HepG2 (cell line): ENCODE measurements around the gene ATP5PF. TPM values are rescaled to one million over a fixed set of nuclear protein-coding genes. Genes with fewer than 3 reads are reported as not detected.

Source experiments
- CENPT ChIP-seq: sonication (generic); formaldehyde crosslinking; IDR thresholded peaks from 2 replicates; pipeline ENCODE4 v1.8.0; 2022; ENCODE audit warnings: low read depth, mild to moderate bottlenecking, moderate library complexity, missing genetic modification reagents
- FOXJ3 ChIP-seq: sonication (generic); formaldehyde crosslinking; IDR thresholded peaks from 2 replicates; pipeline ENCODE4 v1.4.0; 2020; ENCODE audit warnings: missing genetic modification reagents, mild to moderate bottlenecking, borderline replicate concordance
- HNRNPLL ChIP-seq: fragments of 200-400 bp; formaldehyde crosslinking; IDR thresholded peaks from 2 replicates; pipeline ENCODE4 v1.6.1; 2017; ENCODE audit warnings: mild to moderate bottlenecking, low read depth, low read length; ENCODE audit not compliant: poor library complexity, severe bottlenecking
- NCOA5 ChIP-seq: sonication (generic); formaldehyde crosslinking; IDR thresholded peaks from 2 replicates; pipeline ENCODE4 v1.4.0; 2020; ENCODE audit warnings: missing genetic modification reagents
- PREB ChIP-seq: sonication (generic); formaldehyde crosslinking; IDR thresholded peaks from 2 replicates; pipeline ENCODE4 v1.4.0; 2020; ENCODE audit warnings: missing genetic modification reagents
- SMARCE1 ChIP-seq: fragments of 450-650 bp; IDR thresholded peaks from 2 replicates; pipeline ENCODE4 v1.6.1; 2017; ENCODE audit warnings: borderline replicate concordance
- TRAFD1 ChIP-seq: sonication (generic); formaldehyde crosslinking; IDR thresholded peaks from 2 replicates; pipeline ENCODE4 v1.5.1; 2020; ENCODE audit warnings: missing genetic modification reagents, mild to moderate bottlenecking, borderline replicate concordance
- ZBTB38 ChIP-seq: sonication (generic); formaldehyde crosslinking; IDR thresholded peaks from 2 replicates; pipeline ENCODE4 v1.5.1; 2020; ENCODE audit warnings: mild to moderate bottlenecking, missing genetic modification reagents
- ZFYVE20 ChIP-seq: sonication (generic); formaldehyde crosslinking; IDR thresholded peaks from 2 replicates; pipeline ENCODE4 v1.8.0; 2023; ENCODE audit warnings: low read depth, mild to moderate bottlenecking, moderate library complexity, missing genetic modification reagents, borderline replicate concordance
- ZHX2 ChIP-seq, 2 experiments: sonication (generic) in 1 of 2; formaldehyde crosslinking in 1 of 2; IDR thresholded peaks; 2 replicates each; pipeline versions ENCODE4 v1.6.1 to v1.9.0; 2014 to 2022; ENCODE audit warnings: antibody characterized with exemption in 1 of 2, borderline replicate concordance in 1 of 2, inconsistent platforms in 1 of 2, low read depth in 1 of 2, missing genetic modification reagents in 1 of 2
- ZNF10 ChIP-seq: sonication (generic); formaldehyde crosslinking; IDR thresholded peaks from 2 replicates; pipeline ENCODE4 v1.4.0; 2020; ENCODE audit warnings: mild to moderate bottlenecking, low read depth, missing genetic modification reagents, borderline replicate concordance
- ZNF704 ChIP-seq: sonication (generic); formaldehyde crosslinking; IDR thresholded peaks from 2 replicates; pipeline ENCODE4 v1.8.1; 2023; ENCODE audit warnings: mild to moderate bottlenecking, inconsistent platforms, moderate library complexity, missing genetic modification reagents, borderline replicate concordance
- polyA plus RNA-seq, 8 experiments: library from polyadenylated mRNA; depleted of rRNA in 3 of 8; stranded (reverse) in 7 of 8; unstranded in 1 of 8; fragments of >200 nt; fragmentation: Illumina TruSeq in 4 of 8; extraction: Trizol in 4 of 8; gene quantifications; 2 replicates each; pipeline versions ENCODE4 v1.2.1 to v1.2.3, GENCODE V29; 2011 to 2016; ENCODE audit warnings: low read depth in 4 of 8, missing spikeins in 1 of 8, mixed read lengths in 1 of 8; ENCODE audit not compliant: insufficient read depth in 1 of 8
- total RNA-seq, 5 experiments: library from RNA; depleted of rRNA; stranded (reverse); fragments of >200 nt; fragmentation: Illumina TruSeq; extraction: Trizol; gene quantifications; 2 replicates each; pipeline ENCODE4 v1.2.3, GENCODE V29; 2016; ENCODE audit warnings: low read depth in 1 of 5
- TF ChIP-seq, protein P1 (sequence below): sonication (generic); formaldehyde crosslinking; IDR thresholded peaks from 2 replicates; pipeline ENCODE4 v1.4.0; 2020; ENCODE audit warnings: missing genetic modification reagents

The ATP5PF gene
- total and polyA plus RNA-seq, 2 of the 13 experiments (the other 11 are each of a cell fraction or from before 2014, with no cell fraction given) = 131 to 157 TPM

DNA sequence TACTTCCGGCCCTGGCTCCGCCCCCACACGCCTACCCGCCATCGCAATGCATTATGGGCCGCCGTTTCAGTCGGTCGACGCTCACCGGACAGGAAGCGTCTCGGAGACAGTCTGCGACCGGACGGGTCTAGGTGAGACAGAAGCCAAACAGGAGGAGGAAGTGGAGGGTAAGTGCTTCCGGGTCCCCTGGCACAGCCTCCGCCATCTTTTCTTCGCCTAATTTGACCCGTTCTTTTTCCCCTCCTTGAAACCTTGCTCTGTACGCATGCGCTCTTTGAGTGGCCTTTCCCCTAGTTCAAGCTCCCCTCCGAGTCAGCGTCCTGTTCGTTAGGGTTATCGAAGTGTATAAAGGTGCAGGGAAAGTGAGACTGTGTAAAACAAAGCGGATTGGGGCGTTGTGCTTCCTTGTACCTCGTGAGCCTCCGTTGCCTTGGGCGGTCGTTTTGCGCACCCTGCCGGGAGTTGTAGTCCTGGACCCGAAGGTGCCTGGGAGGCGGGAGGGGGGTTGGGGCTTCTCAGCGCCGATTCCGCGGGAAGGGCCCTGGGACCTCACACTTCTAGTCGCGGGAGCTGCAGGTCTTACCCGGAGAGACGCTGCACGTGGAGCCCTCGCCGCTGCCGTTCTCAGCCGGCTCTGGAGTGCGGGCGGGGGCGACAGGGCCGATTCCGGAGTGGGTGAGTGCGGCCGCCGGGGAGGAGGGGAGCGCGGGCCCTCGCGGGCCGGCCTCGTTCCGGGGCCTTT lies at the start of gene ATP5PF, which contains the start of gene GABPA (continued):
- TF ChIP-seq ZHX2 (IDR thresholded peaks at IDR 0.05; ENCODE audit: low read depth) (peak; percentile 90), ZHX2 (CRISPR knock-in tag; IDR thresholded peaks at IDR 0.05; ENCODE audit: borderline replicate concordance) (no peak; the same call in 1 of the 2 replicates), TRAFD1 (no peak), ZNF704 (0 out of 2 replicates have a peak, but pooled peaks have one; percentile 64), HNRNPLL (peak; percentile 63), ZFYVE20 (no peak), SMARCE1 (no peak), NCOA5 (no peak), FOXJ3 (no peak), PREB (no peak), ZNF10 (CRISPR knock-in tag) (no peak), ZBTB38 (CRISPR knock-in tag) (no peak; the same call in 1 of the 2 replicates), CENPT (CRISPR knock-in tag) (no peak)
- TF ChIP-seq, protein P1, sequence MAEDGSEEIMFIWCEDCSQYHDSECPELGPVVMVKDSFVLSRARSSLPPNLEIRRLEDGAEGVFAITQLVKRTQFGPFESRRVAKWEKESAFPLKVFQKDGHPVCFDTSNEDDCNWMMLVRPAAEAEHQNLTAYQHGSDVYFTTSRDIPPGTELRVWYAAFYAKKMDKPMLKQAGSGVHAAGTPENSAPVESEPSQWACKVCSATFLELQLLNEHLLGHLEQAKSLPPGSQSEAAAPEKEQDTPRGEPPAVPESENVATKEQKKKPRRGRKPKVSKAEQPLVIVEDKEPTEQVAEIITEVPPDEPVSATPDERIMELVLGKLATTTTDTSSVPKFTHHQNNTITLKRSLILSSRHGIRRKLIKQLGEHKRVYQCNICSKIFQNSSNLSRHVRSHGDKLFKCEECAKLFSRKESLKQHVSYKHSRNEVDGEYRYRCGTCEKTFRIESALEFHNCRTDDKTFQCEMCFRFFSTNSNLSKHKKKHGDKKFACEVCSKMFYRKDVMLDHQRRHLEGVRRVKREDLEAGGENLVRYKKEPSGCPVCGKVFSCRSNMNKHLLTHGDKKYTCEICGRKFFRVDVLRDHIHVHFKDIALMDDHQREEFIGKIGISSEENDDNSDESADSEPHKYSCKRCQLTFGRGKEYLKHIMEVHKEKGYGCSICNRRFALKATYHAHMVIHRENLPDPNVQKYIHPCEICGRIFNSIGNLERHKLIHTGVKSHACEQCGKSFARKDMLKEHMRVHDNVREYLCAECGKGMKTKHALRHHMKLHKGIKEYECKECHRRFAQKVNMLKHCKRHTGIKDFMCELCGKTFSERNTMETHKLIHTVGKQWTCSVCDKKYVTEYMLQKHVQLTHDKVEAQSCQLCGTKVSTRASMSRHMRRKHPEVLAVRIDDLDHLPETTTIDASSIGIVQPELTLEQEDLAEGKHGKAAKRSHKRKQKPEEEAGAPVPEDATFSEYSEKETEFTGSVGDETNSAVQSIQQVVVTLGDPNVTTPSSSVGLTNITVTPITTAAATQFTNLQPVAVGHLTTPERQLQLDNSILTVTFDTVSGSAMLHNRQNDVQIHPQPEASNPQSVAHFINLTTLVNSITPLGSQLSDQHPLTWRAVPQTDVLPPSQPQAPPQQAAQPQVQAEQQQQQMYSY (CRISPR knock-in tag) = no peak
